ENCODE measurements around the gene CTNNA3.
"Not testable (repeated sequence)": the region's sequence is repeated elsewhere in the genome, so short reads cannot be mapped to it uniquely, and the experiment has no call there.

The CTNNA3 gene
- total RNA-seq = 0.36 to 1.9 (median 1.1) reads per million in 4 donors

GRCh38 chr10:67696029-67696428, at the start of gene CTNNA3:
Gene CTNNA3, minus strand, starts transcription at chr10:67696195.
- DNase-seq = no peak

GRCh38 chr10:67735430-67735829, 39.4 kb upstream of the CTNNA3 start:
- no peak for DNase-seq

GRCh38 chr10:67733511-67733910, 37.5 kb upstream of the CTNNA3 start:
- DNase-seq = no peak

GRCh38 chr10:67725567-67725966, 29.6 kb upstream of the CTNNA3 start:
- no peak for DNase-seq

- no peak for DNase-seq
Observed at GRCh38 chr10:67723601-67724000, 27.6 kb upstream of the CTNNA3 start.

GRCh38 chr10:67722113-67722512, 26.1 kb upstream of the CTNNA3 start:
- no peak for DNase-seq

- DNase-seq = not testable (repeated sequence)
Observed at GRCh38 chr10:67716455-67716854, 20.5 kb upstream of the CTNNA3 start.

GRCh38 chr10:67705921-67706320, 9.9 kb upstream of the CTNNA3 start:
- DNase-seq = no peak

- DNase-seq = not testable (repeated sequence)
Observed at GRCh38 chr10:67699613-67700270, 3.7 kb upstream of the CTNNA3 start.

- no peak for DNase-seq
Observed at GRCh38 chr10:67698164-67698563, 2.2 kb upstream of the CTNNA3 start.

- DNase-seq = peak in 3 of 5 donors; percentile 3 to 48 (median 25)
Observed at GRCh38 chr10:67697724-67698131, 1.7 kb upstream of the CTNNA3 start.

GRCh38 chr10:67696679-67697078, 684 bp upstream of the CTNNA3 start:
- no peak for DNase-seq

GRCh38 chr10:67695555-67695954, 440 bp downstream of the CTNNA3 start:
- no peak for DNase-seq

GRCh38 chr10:67691861-67692260, 4.1 kb downstream of the CTNNA3 start:
- DNase-seq = not testable (repeated sequence)

GRCh38 chr10:67690540-67690939, 5.5 kb downstream of the CTNNA3 start:
- DNase-seq = not testable (repeated sequence)

GRCh38 chr10:67684140-67684539, 11.9 kb downstream of the CTNNA3 start:
- not testable (repeated sequence) for DNase-seq

GRCh38 chr10:67678335-67678974, 17.5 kb downstream of the CTNNA3 start:
- no peak for DNase-seq

GRCh38 chr10:67676208-67676825, 19.7 kb downstream of the CTNNA3 start:
- no peak for DNase-seq

- DNase-seq = no peak
Observed at GRCh38 chr10:67670401-67670800, 25.6 kb downstream of the CTNNA3 start.

GRCh38 chr10:67669978-67670377, 26.0 kb downstream of the CTNNA3 start:
- DNase-seq = no peak

GRCh38 chr10:67668448-67668847, 27.5 kb downstream of the CTNNA3 start:
- DNase-seq = no peak

- DNase-seq = no peak
Observed at GRCh38 chr10:67667035-67667425, 29.0 kb downstream of the CTNNA3 start.

GRCh38 chr10:67666416-67667034, 29.5 kb downstream of the CTNNA3 start:
- peak in 1 of 5 donors; percentile 13 for DNase-seq

- DNase-seq = peak in 1 of 5 donors; percentile 5
Observed at GRCh38 chr10:67665491-67665890, 30.5 kb downstream of the CTNNA3 start.

Measured in T-helper 1 cell (primary cell).